GM18517 (cell line): ENCODE results near the gene MMP28.

Source experiments
- ATAC-seq: cut with Tn5 transposase; IDR thresholded peaks from one replicate; pipeline ENCODE4 v1.9.1; 2021; ENCODE audit warnings: mild to moderate bottlenecking, moderate library complexity; ENCODE audit not compliant: unreplicated experiment

Gene MMP28

DNA sequence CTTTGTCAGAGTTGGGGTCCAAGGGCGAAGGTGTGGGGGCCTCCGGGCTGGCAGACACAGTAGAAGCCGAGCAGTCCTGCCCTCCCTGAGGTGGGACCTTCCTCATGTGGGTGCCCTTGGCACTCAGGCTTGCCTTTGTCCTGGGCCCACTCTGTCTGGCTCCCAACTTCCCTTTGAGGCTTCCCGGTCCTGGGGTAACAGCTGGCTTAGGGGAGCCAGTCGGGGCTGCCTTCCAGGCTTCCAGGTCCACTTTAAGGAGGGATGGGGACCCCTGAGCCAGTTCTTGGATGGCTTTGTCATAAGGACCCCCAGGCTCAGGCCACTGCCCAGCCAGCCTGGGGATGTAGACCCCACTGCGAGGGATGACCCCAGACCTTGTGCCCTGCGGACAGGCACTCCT is 50.2 kb downstream of the MMP28 start:
- no peak for ATAC-seq

DNA sequence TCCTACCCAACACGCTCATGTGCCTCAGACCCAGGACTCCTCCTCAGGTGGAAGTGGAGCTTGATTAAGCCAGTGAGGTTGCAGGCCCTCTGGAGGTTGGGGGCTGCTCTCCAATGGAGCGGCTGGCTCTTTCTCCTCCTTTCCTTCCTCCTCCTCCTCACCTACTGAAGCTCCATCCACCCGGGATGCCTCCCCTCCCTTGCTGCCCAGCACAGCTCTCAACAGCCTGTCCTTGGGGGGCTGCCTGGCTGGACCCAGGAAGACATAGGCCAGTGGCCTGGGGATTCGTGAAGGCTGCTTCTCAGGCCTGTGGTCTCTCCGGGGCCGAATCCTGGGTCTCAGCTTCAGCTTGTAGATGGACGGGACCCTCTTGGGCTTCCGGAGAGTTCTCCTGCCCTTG is 50.6 kb downstream of the MMP28 start:
- no peak for ATAC-seq

DNA sequence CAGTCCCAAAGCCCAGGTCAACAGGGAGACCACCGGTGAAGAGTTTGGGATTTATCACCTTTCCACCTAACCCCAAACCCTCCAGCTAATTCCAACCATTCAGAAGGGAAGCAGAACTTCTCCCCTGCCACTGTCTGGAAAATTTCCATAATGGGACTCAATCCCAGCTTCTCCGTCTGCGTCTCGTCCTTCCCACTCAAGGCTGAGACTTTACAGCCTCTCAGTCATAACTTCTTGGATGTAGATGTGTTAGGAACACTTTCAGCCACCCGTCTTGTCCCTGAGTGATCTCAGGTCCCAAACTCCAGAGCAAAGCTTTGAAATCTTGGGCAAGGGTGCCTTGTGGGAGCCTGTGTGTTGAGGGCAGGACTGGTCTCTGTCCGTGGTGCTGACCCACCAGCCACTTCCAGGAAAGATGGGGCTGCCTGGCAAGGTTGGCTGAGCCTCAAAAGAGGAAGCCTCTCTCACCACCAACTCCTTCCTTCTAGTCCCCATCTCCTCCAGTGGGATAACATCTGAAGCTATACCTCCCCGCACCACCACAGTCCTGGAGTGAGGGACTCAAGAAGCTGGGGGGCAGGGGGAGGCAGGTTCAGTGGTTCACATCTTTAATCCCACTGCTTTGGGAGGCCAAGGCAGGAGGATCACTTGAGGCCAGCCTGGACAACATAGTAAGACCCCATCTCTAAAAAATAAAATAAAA is 51.7 kb downstream of the MMP28 start:
- no peak for ATAC-seq

DNA sequence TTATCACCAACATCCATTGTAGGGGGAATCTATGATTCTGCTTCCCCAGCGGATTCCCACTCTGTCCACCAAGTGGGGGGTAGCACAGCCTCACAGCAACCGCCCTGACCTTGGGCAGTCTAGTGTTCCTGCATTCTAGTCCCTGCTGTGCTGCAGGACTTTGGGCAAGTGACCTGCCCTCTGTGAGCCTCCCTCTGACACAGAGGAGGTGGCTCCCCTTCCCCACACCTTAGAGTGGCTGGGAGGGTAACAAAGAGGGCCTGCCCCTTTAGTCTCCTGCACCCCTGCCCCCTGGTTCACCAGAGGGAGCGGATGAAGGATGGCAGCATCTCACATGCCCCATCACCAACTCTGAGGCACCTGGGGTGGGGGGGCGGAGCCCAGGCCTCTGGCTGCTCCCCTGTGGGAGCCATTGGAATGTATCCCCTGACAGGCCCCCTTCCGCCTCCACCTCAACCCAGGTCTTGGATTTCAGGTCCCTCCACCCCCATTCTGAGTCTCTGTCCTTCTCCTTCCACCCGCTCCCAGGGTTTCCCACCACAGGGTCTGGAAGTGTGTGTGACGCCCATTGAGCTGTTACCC is 52.5 kb downstream of the MMP28 start:
- ATAC-seq: no peak

DNA sequence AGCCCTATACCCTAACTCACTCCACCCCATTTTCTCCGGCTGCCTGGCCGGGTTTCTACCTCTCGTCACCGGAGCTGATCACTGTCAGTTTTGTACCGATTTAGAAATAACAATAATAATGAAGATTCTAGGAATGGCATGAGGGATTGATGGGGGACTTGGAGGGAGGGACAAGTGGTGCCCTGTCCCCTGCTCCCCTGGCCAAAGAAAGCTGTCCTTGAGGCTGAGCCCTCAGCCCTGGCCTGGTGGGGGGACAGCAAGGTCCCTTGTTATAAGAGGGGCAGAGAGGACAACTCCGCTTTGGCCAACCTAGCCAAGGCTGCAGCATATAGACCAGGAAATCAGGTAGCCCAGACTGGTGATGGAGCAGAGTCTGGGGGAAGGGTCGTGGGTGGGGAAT is 52.9 kb downstream of the MMP28 start:
- no peak for ATAC-seq

DNA sequence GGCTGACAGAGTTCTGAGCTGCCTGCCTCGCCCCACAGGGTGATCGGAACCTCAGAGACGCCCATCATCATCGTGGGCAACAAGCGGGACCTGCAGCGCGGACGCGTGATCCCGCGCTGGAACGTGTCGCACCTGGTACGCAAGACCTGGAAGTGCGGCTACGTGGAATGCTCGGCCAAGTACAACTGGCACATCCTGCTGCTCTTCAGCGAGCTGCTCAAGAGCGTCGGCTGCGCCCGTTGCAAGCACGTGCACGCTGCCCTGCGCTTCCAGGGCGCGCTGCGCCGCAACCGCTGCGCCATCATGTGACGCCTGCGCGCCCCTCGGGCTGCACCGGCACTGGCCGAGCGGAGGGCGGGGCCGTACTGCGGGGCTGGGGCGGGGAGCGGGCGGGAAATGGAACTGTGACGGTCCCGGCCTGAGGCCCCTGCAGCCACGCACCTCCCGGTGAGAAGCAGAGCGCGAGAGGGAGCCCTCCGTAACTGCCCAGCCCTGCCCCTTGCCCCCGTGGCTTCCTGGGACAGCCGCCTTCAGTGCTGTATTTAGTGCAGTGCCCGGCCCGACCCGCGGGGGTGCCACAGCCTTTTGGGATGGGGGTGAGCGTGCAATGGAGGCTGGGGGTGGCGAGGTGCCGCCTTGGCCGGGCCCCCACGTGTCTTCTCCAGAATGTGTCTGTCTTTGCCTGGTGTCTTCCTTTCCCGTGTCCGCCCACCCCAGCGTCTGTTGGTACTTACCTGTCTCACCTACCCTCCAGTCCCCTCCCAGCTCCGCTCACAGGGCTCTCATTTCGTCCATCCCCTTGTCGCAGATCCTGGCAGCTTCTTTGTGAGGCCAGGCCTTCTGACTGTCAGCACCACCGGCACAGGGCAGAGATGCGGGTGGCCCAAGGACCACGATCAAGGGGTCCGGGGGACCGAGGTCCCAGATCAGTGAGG is 54.2 kb downstream of the MMP28 start:
- ATAC-seq: no peak

DNA sequence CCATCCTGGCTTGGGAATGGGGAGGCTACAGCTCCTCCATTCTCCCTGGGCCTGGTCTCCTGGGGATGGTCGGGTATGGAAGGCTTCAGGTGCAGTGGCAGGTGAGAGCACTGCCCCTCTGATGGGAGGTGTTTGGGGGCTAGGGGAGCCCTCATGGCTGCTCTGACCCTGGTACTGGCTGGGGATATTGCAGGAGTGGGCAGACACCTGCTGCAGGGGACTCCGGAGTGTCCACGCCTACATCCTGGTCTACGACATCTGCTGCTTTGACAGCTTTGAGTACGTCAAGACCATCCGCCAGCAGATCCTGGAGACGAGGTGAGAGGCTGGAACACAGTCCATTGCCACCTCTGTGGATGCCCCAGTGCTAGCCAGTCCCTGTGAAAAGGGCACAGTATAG is 55.2 kb downstream of the MMP28 start:
- no peak for ATAC-seq

DNA sequence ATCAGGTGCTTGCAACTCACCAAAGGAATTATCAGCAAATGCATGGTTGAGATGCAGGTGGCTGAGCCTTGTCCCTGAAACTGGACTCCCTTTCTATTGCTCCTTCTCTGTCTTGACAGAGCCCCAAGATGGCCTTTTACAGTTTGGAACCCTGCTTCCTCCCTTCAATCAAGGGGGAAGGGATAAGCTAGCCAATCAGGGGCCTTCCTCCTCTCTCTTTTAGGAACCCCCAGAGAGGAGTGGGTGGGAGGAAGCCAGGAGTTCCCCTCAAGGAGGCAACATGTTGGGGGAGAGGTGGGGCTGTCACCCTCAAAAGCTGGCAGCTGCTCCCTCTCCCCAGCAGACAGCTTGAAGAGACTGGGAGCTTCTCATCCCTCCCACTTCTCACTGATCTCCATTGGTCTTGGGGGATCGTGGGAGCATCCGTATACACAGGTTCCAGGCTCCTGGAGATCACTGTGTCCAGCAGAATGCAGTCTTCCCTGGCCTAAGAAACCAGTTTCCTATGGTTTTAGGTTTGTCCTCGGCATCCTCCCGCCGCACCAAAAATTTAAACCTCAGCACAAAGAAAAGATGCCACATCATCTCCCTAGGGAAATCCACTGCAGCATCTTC is 56.8 kb downstream of the MMP28 start:
- ATAC-seq: no peak

DNA sequence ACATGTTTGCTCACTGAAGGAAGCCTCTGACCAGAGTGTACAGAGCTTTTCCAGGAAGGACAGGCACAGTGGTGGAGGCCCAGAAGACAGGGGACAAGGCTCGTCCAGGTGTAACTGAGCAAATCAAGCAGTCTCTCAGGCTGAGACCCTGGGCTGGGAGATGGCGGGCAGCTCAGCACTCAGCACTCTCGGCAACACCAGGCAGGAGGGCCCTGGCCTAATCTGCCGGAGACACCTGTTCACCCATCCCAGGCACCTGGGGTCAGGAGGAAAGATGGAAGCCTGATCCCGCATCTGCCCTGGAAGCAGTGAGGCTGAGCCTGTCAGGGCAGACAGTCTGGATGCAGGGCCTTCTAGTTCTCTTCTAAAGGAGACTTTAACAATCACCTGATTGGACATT is 59.2 kb downstream of the MMP28 start:
- no peak for ATAC-seq

DNA sequence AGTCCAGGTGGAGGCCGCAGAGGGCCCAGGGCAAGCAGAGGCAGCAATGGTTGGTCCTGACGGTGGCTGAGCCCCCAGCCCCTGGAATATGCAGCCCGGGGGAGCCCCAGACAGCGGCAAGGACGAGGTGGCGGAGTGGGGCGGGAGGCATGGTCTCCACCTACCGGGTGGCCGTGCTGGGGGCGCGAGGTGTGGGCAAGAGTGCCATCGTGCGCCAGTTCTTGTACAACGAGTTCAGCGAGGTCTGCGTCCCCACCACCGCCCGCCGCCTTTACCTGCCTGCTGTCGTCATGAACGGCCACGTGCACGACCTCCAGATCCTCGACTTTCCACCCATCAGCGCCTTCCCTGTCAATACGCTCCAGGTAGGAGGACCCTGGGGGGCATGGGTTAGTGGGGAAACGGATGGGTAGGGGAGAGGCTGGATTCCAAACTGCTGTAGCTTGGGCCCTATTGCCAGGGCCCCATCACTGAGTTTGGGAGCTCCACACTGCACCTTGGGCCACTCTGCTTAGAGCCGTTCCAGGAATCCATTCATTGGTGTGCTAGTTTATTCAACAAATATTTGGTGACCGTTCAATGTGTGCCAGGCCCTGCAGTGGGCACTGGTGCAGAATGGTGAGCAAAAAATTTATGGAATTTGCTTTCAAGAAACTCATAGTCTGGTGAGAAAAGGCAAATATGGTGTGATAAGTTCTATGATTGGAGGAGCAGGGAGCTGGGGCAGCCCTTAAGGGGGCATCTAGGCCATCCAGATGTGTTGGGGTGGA is 60.2 kb downstream of the MMP28 start:
- ATAC-seq: no peak

DNA sequence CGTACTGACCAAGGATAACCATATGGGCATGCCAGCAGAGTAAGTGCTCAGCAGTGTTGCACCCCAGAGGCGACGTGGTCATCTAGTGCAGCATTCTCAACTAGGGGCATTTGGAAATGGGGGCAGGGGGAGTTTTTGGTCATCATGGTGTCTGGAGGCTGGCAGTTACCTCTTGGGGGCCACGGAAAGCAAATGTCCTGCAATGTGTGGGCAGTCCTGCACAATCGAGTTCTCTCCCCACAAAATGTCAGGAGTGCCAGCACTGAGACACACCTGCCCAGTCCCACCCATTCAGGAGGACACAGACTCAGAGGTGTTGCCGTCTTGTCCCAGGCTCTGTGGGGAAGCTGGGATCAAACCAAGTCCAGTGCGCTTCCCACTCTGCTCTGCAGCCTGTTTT is 61.0 kb downstream of the MMP28 start:
- no peak for ATAC-seq

DNA sequence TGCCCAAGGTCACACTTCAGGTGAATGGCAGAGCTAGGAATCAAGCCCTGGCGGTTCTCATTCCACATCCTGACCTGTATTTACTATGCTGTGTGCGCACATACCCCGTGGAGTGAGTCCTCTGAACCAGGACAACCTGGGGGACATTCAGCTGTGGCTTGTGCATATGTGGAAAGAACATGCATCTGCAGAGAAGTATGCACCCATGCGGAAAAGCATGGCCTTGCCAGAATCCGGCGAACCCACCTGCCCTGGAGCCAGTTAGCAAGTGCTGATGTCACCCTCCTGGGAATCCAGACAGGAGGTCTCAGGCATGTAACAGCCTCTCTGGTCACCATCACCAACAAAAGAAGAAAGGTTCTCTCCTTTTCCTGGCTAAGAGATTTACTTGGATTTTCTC is 62.1 kb downstream of the MMP28 start:
- ATAC-seq: no peak

DNA sequence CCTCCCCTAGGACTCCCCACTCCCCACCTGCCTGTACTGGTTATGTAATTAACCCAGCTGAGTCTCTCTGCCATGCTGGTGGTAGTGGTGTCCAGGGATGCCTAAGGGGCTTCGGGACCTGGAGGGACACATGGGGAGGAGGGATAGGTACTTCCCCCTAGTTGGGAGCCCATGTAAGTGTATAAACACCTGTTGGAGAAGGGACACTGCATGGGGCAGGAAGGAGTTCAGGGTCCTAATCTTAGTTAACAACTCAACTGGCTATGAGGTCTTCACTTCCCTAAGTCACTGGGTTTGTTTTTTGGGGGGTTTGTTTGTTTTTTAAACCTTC is 62.7 kb downstream of the MMP28 start:
- no peak for ATAC-seq

DNA sequence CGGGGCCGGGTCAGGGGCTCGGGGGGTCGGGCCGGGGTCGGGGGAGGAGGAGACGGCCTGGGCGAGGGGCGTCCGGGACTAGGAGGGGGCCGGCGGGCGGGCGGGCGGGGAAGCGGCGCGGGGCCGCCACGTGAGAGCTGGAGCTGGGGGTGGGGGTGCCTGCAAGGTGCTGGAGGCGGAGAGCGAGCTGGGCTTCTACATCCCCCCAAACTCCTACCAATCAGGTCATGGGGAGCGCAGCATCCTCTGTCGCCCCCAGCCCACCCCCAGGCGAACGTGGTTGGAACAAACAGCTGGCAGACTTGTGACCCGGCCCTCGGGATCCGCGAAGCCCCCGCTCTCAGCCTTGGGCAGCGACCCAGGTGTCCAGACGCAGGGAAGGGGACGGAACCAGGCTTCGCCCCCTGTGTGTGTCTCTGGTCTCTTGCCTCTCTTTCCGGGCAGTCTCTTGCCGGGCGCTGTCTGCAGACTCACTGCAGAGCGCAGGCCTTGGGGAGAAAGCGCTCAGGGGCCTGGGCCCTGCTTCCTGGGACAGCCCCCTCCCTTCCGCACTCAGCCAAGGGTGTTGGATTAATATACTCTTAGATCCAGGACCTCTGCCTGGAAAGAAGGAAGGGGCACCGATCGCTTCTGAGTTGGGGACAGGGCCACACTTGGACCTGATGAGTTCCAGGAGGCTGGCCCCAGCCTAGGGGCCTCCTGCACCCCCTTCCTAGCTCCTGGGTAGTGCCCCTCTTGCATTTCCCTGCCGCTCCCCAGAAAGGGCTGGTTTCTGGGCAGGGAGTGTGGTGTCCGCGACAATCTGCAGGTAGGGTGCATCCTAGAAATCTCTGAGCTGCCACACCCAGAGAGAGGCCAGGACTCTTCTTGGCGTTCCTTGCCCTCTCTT is 63.3 kb downstream of the MMP28 start:
- no peak for ATAC-seq

DNA sequence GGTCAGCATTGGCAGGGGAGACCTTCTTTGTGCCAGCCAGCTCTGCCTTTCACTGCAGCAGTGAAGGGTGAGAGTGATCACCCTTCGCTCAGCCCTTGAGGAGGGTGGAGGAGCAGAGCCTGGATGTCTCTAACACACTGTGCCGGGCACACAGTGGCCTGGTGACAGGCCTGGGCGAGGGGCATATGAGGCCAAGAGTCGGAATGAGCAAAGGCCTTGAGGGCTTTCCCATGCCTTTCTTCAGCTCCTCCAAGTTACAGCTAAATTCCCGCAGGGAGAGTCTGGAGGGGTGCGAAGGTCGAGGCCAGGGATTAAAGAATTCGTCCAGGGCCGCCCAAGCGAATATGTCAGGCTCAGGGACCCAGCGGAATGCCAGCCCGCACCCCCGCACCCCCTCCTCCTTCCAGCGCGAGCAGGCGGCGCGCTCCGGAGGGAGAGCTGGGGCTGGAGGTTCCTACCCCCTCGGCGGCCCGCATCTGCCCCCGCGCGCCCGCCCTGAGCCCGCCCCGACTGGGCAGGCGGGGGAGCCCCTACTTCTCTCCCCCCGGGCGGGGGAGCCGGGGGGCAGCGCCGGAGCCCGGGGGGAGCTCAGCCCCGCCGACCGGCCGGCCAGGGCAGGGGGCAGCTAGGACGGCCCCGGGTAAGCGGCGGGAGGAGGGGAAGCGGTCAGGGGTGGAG is 64.1 kb downstream of the MMP28 start, which contains the start of gene RASL10B:
RASL10B (plus strand) TSS at position 401 of the 678 bp plus-strand sequence. CDS start 3,546 bp downstream, outside the sequence.
- no peak for ATAC-seq

DNA sequence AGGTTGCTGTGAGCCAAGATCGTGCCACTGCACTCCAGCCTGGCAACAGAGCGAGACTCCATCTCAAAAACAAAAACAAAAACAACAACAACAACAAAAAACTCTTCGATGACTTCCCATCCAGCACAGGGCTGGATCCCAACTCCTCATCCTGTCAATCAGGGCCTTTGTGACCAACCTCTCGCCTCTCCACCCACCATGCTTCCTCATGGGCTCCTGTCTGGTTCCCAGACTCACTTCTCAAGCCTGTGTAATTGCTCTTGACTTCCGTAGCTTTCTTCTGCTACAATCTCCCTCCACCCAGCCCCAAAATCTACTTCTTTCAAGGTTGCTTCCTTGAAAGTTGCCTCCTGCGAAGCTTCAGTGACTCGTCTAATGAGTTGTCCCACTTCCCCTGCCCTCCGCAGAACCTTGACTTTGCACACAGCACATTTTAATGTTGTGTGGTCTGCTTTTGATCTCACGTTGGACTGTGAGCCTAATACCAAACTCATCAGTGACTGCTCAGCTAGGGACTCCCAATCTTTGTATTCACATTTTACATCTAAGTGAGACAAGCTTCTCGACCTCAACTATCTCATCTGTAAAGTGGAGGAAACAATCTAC is 64.9 kb downstream of the MMP28 start:
- no peak for ATAC-seq

DNA sequence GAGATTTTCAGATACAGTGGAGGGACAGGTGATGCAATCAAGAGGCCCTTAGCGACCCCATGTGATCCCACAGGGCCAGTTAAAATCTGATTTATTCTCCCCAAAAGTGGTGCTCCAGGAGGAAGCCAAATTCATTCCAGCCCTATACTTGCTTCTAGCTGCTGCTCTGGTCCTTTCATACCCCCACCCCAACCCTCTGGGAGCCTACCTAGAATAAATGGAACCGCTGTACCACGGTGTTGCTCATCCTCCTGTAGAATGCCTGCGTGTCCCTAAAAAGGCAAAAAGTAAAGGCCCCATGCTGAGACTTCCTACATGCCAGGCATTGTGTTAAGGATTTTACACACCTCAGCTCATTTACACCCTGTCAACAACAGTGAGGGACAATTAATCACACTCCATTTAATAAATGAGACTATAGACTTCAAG is 66.0 kb downstream of the MMP28 start:
- ATAC-seq: no peak

DNA sequence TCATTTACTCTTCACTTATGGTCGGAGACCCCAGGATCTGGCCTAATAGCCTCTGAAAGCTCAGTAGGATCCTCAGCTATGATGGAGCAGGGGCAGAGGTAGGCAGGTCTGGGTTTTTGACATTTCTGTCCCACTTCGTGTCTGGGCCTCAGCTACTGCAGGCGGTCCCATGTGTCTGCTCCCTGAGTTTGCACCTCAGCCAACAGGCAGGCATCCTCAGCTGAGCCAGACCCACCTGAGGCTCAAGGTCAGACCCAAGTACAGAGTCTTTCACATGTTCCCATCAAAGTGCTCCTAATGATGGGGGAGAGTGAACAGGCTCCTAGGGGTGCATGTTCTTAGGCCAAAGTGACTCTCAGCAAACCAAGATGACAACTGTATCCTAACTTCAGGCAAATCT is 66.9 kb downstream of the MMP28 start:
- no peak for ATAC-seq

DNA sequence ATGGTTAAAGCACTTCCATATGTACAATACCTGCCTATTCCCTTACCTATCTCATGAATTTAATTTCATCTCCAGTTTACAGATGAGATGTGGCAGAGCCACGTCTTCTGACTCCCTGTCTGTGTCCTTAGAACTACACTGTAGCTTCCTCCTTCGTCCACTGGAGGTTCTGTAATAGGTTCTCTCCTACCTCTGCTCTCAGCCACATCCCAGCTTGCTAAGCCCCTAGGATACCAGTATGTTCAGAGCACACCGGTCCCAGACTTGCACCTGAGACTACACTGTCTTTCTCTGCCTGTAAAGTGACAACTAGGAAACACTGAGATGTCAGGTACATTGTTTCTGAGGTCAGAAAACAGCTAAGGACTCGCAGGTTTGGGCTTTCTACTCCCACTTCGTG is 67.8 kb downstream of the MMP28 start:
- no peak for ATAC-seq
